Mucosa of stomach (tissue), 1 donor: ENCODE measurements around the gene CHD6.

Source experiments
- H3K27me3 ChIP-seq: one replicate; pipeline ENCODE4 v1.7.0; 2013; ENCODE audit warnings: mild to moderate bottlenecking, low read length; ENCODE audit not compliant: control insufficient read depth, insufficient read depth
- H3K36me3 ChIP-seq: one replicate; pipeline ENCODE4 v1.7.0; 2013; ENCODE audit warnings: low read length; ENCODE audit not compliant: control insufficient read depth, insufficient read depth
- H3K4me1 ChIP-seq: one replicate; pipeline ENCODE4 v1.7.0; 2013; ENCODE audit warnings: mild to moderate bottlenecking, low read length; ENCODE audit not compliant: control insufficient read depth, insufficient read depth
- H3K4me3 ChIP-seq: one replicate; pipeline ENCODE4 v1.7.0; 2013; ENCODE audit warnings: low read length
- H3K9ac ChIP-seq: one replicate; pipeline ENCODE4 v1.7.0; 2013; ENCODE audit warnings: mild to moderate bottlenecking, low read length, moderate library complexity
- H3K9me3 ChIP-seq: one replicate; pipeline ENCODE4 v1.7.0; 2013; ENCODE audit warnings: mild to moderate bottlenecking, low read length, moderate library complexity; ENCODE audit not compliant: control insufficient read depth
- donor health status: Pancreatic carcinoma.

CHD6 gene

DNA sequence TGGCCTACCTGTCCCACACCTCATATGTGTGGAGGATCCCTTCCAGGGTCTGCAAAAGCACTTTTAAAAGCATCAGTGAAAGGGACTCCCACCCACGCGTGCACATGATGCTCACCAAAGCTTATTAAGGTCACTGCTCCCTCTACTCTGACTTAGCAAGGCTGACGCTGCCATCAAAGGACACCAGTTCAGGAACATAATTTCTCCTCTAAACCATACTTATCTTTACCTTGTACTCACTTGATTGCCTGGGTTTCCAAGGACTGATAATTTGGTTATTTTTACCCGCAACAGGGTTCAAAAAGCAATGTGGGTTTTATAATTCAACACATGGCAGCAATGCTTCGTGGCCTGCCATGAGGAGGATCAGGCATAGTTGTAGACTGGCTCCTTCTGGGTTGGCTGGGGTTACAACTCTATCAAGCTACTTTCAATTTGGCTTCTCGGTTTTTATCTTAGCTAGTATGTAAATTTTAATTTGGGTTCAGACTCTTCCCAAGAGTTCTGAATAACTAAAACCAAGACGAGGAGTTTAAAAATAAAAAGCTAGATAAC, 199.4 kb downstream of the CHD6 start:
- H3K4me1 ChIP-seq = no peaks in the 10 kb centered on the region
- no peaks in the 10 kb centered on the region for H3K27me3 ChIP-seq
- H3K9me3 ChIP-seq = no peaks in the 10 kb centered on the region
- no peak overlapping the region for H3K4me3 ChIP-seq
- H3K9ac ChIP-seq = no peak overlapping the region
- peaks cover 17% of the 10 kb centered on the region for H3K36me3 ChIP-seq

DNA sequence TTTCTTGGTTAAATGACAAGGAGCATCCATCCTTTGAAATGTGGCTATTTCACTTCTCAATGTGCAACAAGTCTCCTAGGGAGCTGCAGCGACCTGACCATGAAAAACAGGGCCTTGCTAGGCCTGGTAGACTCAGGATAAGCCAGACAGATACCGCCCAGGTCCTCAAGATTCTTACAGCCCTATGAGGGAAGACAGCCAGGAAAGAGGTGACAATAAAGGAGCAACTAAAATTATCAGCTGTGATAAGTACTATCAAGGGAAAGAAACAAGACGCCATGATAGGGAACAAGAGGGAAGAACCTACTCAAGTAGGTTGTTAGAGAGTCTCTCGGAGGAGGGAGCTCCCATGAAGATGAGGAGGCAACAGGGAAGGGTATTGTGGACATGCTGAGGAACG, 200.1 kb downstream of the CHD6 start:
- Histone ChIP-seq H3K9me3 (no peaks in the 10 kb centered on the region), H3K27me3 (no peaks in the 10 kb centered on the region), H3K36me3 (peaks cover 17% of the 10 kb centered on the region), H3K4me1 (no peaks in the 10 kb centered on the region), H3K4me3 (no peak overlapping the region), H3K9ac (no peak overlapping the region)

DNA sequence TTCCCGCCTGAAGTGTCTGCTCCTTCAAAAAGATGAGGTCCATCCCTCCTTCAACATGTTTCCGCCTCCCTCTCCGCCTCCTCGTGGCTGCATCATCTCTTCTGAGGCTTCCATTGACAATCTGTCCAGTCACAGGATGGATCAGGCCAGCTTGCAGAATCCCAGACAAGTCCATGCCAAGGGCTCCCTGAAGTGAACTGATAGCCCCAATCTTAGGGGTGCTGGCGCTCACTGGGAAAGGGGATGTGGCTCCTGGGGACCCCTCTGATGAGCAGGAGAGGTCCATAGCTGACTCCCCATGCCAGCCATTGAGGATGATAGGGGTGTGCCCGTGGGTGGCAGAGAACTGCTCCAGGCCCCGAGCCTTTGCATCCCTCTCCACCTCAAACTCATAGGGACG, 203.0 kb downstream of the CHD6 start:
- no peak overlapping the region for H3K9ac ChIP-seq
- peaks cover 4% of the 10 kb centered on the region for H3K36me3 ChIP-seq
- no peaks in the 10 kb centered on the region for H3K4me1 ChIP-seq
- H3K27me3 ChIP-seq = no peaks in the 10 kb centered on the region
- no peak overlapping the region for H3K4me3 ChIP-seq
- H3K9me3 ChIP-seq = no peaks in the 10 kb centered on the region

DNA sequence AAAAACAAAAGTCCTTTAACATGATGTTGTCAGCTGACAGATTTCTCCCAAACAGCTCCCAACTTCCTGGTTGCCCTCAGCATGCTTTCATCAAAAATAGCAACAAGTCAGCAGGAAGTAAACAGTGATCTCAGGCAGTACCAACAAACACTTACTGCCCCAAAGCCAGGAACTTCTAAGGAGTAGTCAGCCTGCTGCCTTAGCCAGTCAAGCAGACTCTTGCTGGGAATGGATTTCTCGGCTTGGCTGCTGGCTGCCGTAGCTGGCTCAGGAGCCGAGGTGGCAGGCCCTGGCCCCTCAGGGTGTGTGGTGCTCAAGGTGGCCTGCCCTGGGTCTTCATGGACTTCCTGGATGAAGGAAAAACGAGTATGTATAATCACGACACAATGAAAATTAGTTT, 205.0 kb downstream of the CHD6 start:
- H3K36me3 ChIP-seq = peaks cover 4% of the 10 kb centered on the region
- no peaks in the 10 kb centered on the region for H3K27me3 ChIP-seq
- no peaks in the 10 kb centered on the region for H3K4me1 ChIP-seq

DNA sequence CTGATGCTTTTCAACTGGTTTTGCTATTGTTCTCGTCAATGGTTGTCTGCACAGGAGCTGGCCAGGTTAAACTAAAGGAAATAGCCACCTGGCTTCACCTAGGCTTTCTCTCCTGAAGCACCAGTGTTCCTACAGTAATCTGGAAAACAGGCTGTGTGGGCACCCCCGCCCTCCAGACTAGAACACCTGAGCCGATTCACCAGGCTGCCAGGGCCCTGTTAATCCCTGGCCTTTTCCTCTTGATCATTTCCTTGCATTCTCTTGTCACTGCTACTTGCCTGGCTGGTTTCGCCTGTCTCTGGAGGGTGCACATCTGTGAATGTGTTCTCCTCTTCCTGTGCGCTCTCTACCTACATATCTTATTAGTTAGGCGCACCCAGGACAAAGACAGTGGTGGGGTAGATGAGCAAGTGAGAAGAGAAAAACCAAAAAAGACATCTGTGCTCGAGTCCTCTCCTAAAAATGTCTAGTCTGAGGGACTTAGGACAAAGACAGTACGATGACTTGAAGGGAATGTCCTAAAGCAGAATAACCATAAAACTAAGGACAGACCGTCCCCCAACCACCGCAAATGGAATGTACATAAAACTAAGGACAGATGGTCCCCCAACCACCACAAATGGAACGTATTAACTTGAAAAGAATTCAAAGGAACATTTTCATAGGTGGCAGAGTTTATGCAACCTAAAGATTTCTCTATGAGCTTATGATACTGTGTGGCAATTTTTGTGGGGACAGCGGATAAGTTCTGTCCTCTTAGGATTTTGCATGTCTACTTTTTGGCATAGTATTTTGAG, 205.7 kb downstream of the CHD6 start:
- Histone ChIP-seq H3K36me3 (peaks cover 4% of the 10 kb centered on the region), H3K9me3 (no peaks in the 10 kb centered on the region), H3K27me3 (no peaks in the 10 kb centered on the region), H3K9ac (no peak overlapping the region), H3K4me1 (no peaks in the 10 kb centered on the region), H3K4me3 (no peak overlapping the region)

More for the DNA sequence above, 205.0 kb downstream of the CHD6 start:
- H3K9ac ChIP-seq = no peak overlapping the region
- H3K4me3 ChIP-seq = no peak overlapping the region
- H3K9me3 ChIP-seq = no peaks in the 10 kb centered on the region

DNA sequence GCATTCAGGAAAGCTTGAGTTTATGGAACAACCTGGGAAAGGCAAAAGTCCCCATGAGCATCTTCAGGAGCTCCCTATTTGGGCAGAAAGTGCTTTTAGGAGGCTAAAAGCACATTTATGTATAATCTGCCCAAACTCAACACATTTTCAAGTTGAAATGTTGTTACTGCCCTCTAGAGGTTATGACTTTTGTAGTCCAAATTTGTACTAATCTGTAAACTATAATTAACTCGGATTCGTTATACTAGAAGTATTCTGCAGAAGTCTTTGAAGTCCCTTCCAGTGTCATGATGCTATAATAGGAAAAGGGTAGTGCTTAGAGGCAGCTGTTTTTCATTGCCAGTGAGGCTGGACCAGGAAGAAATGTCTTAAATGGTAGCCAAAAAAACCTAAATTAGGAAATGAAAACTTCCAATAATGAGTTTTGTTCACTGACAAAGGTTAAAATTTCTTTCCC, 206.8 kb downstream of the CHD6 start:
- Histone ChIP-seq H3K4me3 (no peak overlapping the region), H3K36me3 (peaks cover 4% of the 10 kb centered on the region), H3K9me3 (no peaks in the 10 kb centered on the region), H3K9ac (no peak overlapping the region), H3K27me3 (no peaks in the 10 kb centered on the region), H3K4me1 (no peaks in the 10 kb centered on the region)

DNA sequence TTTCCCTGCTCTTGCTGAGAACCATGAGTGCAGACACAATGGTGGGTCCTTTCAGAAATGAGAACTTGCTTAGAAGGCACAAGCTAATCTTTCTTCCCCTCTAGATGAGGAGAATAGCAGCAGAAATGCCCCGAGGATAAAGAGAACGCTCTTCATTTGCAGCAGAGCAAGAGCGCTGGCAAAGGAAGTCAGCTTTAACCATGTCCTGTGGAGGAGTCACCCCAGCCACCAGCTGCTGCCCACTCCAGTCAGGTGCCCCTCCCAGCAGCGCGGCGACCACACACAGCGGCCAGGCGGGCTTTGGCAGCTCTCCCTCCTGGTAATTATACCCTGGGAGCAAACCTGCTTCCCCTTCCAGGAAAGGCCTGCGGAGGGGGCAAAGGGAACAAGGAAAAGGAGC, 209.2 kb downstream of the CHD6 start:
- Histone ChIP-seq H3K4me3 (no peak overlapping the region), H3K4me1 (no peaks in the 10 kb centered on the region), H3K9ac (no peak overlapping the region), H3K36me3 (no peaks in the 10 kb centered on the region), H3K27me3 (no peaks in the 10 kb centered on the region), H3K9me3 (no peaks in the 10 kb centered on the region)

DNA sequence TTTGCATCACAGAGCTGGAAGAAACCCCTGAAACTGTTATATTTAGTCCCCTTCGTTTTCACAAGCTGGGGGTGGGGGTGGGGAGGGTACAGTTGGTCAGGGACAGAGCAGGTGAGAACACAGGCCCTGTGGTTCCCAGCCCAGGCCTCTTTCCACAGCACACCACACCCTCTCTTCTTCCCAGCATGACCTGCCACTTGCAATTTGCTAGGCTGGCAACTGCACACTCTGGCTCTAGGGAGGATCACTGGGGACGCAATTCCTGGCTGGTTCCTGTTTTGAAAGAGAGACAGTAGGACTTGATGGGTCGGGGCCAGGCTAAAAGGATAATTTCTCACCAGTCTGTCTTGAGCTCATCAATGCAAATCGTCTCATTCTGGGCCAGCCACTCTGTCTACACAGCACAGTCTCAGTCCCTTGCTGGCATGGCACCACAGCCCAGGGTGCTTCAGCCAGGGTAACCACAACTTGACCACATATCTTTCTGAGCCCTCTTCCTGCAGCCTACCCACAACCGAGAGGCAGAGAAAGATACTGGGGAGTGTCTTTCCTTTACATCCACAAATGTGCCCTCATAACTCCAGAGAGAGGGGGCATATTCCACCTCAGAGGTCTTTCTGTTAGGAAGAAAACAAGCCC, 209.9 kb downstream of the CHD6 start:
- no peaks in the 10 kb centered on the region for H3K27me3 ChIP-seq
- no peaks in the 10 kb centered on the region for H3K4me1 ChIP-seq
- no peaks in the 10 kb centered on the region for H3K9me3 ChIP-seq
- H3K36me3 ChIP-seq = no peaks in the 10 kb centered on the region
- no peak overlapping the region for H3K9ac ChIP-seq
- H3K4me3 ChIP-seq = no peak overlapping the region

DNA sequence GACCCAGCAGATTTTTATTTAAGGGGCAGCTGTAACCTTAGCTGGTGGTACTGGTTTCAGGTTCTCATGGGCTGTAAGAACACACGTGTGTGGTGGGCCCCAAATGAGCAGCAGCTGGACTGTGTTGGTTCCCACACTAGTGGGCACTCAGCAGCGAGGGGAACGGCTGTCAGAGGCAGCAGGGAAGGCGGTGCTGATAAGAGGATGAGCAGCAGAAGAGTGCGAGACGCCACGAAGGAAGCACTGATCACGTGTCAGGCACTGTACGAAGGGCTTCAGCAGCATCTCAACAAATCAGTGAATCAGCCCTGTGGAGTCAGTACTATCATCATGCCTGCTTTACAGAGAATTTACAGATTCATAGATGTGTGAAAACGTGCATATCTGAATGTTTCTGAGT, 210.6 kb downstream of the CHD6 start:
- Histone ChIP-seq H3K27me3 (no peaks in the 10 kb centered on the region), H3K4me3 (no peak overlapping the region), H3K4me1 (no peaks in the 10 kb centered on the region), H3K36me3 (no peaks in the 10 kb centered on the region), H3K9ac (no peak overlapping the region), H3K9me3 (no peaks in the 10 kb centered on the region)

DNA sequence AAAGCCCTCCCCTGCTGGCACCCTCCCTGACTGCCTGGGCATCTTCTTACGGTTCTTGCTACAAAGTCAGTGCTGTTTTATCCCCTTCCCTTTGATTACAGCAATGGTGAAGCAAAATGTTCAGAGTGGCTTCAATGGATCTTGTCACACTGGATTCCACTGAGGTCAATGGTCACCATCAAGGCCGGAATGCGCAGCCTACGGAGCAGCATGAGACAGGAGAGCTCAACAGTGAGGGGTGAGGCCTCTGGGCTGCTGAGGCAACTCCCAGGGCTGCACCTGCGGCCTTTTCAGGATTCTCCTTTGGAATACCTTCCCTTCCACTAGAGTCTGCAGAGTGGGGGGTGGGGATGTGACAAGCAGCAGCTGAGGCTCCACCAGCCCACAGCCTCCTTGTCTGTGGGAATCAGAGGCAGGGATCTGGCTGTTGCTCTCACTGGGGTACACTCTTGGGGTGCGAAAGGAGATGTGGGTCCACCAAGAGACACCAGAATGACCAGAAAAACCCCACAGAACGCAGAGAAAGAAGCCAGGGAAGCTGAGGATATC, 211.2 kb downstream of the CHD6 start:
- no peak overlapping the region for H3K4me3 ChIP-seq
- H3K9me3 ChIP-seq = no peaks in the 10 kb centered on the region
- H3K27me3 ChIP-seq = no peaks in the 10 kb centered on the region
- no peak overlapping the region for H3K9ac ChIP-seq
- no peaks in the 10 kb centered on the region for H3K36me3 ChIP-seq
- H3K4me1 ChIP-seq = no peaks in the 10 kb centered on the region

DNA sequence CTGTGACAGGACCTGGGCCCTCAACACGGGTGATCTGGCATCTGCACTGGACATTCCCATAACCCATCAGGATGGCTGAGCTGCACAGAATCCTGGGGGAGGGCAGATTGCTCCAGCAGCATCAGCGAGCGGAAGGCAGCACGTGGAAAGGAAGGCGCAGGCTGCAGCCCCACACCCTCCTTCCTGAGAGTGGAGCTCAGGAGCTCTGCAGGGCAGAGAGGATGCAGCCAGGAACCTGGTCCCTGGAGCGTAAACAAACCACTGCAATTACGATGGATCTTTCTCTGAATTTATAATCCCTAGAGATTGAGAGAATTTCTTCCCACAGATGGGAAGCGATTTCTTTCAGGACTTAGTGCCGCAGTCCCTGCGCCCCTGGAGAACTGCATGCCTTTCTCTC, 211.8 kb downstream of the CHD6 start:
- no peak overlapping the region for H3K9ac ChIP-seq

DNA sequence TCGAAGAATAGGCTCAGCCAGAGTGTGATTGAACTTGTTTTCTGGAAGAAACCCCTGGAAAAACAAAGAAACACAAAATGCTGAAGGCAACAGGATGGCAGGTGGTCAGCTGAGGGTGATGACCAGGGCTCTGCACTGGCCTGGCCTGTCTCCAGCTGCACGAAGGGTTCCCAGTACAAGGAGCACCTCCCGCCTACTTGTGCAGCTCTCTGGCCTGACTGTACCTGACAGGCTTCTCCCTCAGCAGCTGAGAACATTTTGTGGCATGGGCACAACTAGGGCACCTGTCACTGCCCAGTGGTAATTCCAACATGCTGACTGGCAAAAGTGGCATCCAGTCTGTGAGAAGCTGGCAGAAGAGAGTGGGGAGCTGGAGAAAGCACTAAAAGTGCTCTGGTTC, 212.7 kb downstream of the CHD6 start:
- Histone ChIP-seq H3K9me3 (no peaks in the 10 kb centered on the region), H3K4me3 (no peak overlapping the region), H3K27me3 (no peaks in the 10 kb centered on the region), H3K4me1 (no peaks in the 10 kb centered on the region), H3K36me3 (no peaks in the 10 kb centered on the region), H3K9ac (no peak overlapping the region)

More for the DNA sequence above, 211.8 kb downstream of the CHD6 start:
- Histone ChIP-seq H3K27me3 (no peaks in the 10 kb centered on the region), H3K4me1 (no peaks in the 10 kb centered on the region), H3K36me3 (no peaks in the 10 kb centered on the region), H3K9me3 (no peaks in the 10 kb centered on the region), H3K4me3 (no peak overlapping the region)
